ENCODE results near the gene COL27A1.

Gene COL27A1

DNA sequence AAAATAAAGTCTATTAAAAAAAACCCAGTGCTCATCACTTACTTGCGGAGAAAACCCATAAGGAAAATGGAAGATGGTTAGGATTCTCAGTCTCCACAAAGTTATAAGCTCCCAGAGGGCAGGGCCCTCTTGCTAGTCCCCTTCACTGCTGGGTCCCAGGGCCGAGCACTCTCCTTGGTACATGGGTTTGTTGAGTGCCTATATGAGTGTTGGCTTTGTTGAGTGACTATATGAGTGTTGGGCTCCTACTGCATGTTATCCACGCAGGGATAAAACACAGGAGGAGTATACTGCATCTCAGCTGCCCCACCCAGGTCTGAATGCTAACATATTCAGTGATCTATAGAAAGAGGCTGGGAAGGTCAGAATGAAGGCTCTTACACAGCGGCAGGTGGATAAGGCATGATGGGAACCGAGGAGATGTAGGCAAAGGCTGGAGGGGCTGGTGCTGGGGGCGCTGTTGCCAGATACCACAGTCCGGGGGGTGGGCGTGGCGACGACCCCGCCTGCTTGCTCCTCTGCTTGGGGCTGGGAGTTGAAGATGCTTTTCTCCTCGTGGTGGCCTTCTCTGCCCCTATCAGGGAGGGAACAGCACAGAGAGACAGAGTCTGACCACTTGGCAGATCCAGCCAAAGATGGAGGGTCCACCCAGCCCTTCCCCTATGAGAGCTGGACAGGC lies 186.0 kb downstream of the COL27A1 start:
- Histone ChIP-seq H3K9me3 (ENCODE audit: insufficient read depth, low read length) (no peaks in the 10 kb centered on the region), H3K9ac (ENCODE audit: insufficient read length, low read depth) (no peak overlapping the region), H3K27me3 (ENCODE audit: insufficient read depth, insufficient read length) (no peaks in the 10 kb centered on the region), H3K4me1 (ENCODE audit: insufficient read depth, insufficient read length) (no peaks in the 10 kb centered on the region), H3K4me3 (ENCODE audit: insufficient read length, low read depth) (no peak overlapping the region), H3K36me3 (ENCODE audit: insufficient read depth, insufficient read length, low read length) (peaks cover 93% of the 10 kb centered on the region)
- DNase-seq (ENCODE audit: low read depth, low spot score), result no peak
- TF ChIP-seq ZNF274 (IDR thresholded peaks at IDR 0.05; ENCODE audit: low read depth, low read length) (no peak), SUZ12 (IDR thresholded peaks at IDR 0.05; ENCODE audit: extremely low read depth, insufficient read depth, insufficient read length) (no peak), YY1 (IDR thresholded peaks at IDR 0.05; ENCODE audit: insufficient read depth, insufficient read length) (no peak)

DNA sequence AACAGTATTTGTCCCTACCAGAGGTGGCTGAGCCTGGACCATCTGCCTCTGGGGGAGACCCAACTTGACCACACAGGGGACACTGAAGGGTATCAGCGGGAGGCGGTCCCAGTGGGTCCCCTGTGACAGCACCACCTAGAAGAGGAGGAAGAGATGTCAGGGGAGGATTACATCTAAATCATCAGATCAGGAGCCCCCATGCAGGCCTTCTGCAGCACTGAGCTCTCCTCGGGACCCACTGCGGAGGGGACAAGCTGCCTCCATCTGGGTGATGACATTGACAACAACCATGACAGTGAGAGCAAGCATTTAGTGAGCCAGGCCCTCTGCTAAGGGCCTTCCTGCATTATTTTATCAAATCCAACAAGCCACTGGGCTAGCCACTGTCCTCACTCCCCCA lies 186.7 kb downstream of the COL27A1 start:
- Histone ChIP-seq H3K27me3 (ENCODE audit: insufficient read depth, insufficient read length) (no peaks in the 10 kb centered on the region), H3K36me3 (ENCODE audit: insufficient read depth, insufficient read length, low read length) (peaks cover 94% of the 10 kb centered on the region), H3K4me3 (ENCODE audit: insufficient read length, low read depth) (no peak overlapping the region), H3K4me1 (ENCODE audit: insufficient read depth, insufficient read length) (no peaks in the 10 kb centered on the region), H3K9ac (ENCODE audit: insufficient read length, low read depth) (no peak overlapping the region), H3K9me3 (ENCODE audit: insufficient read depth, low read length) (no peaks in the 10 kb centered on the region)
- DNase-seq (ENCODE audit: low read depth, low spot score), result no peak
- no peak for TF ChIP-seq SUZ12 (IDR thresholded peaks at IDR 0.05; ENCODE audit: extremely low read depth, insufficient read depth, insufficient read length)
- TF ChIP-seq ZNF274 (IDR thresholded peaks at IDR 0.05; ENCODE audit: low read depth, low read length), result no peak
- TF ChIP-seq YY1 (IDR thresholded peaks at IDR 0.05; ENCODE audit: insufficient read depth, insufficient read length), result no peak

DNA sequence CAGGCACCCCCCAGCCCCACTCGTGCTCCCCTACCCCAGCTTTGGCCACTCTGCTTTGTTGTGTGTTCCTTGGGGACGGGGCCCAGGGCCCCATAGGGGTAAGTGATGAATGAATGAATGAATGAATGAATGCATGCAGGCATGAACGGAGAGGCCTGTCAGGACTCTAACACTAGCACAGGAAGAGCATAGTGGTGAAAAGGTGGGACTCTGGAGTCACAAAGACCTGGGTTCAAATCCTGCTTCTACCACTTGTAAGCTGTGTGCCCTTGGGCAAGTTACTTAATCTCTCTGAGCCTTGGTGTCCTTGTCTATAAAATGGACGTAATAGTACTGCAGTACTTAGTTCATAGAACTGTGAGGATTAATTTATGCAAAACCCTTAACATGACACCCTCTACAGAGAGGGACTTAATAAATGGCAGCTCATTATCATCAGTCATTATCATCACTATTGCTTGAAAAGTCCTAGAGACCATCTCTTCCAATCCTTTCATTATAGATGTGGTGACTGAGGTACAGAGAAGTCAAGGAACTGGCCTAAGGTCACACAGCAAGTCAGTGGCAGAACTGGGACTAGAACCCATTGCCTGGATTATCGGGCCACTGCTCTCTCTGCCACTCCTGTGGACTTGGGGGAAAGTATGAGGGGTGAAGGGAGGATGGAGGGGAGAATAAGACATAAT lies 187.6 kb downstream of the COL27A1 start:
- H3K27me3 ChIP-seq (ENCODE audit: insufficient read depth, insufficient read length), result no peaks in the 10 kb centered on the region
- no peak for DNase-seq (ENCODE audit: low read depth, low spot score)
- H3K36me3 ChIP-seq (ENCODE audit: insufficient read depth, insufficient read length, low read length), result peaks cover 92% of the 10 kb centered on the region
- TF ChIP-seq SUZ12 (IDR thresholded peaks at IDR 0.05; ENCODE audit: extremely low read depth, insufficient read depth, insufficient read length), result no peak
- TF ChIP-seq YY1 (IDR thresholded peaks at IDR 0.05; ENCODE audit: insufficient read depth, insufficient read length), result no peak
- no peak for TF ChIP-seq ZNF274 (IDR thresholded peaks at IDR 0.05; ENCODE audit: low read depth, low read length)
- H3K9ac ChIP-seq (ENCODE audit: insufficient read length, low read depth), result no peak overlapping the region
- peaks cover 3% of the 10 kb centered on the region for H3K4me1 ChIP-seq (ENCODE audit: insufficient read depth, insufficient read length)
- H3K4me3 ChIP-seq (ENCODE audit: insufficient read length, low read depth), result no peak overlapping the region
- H3K9me3 ChIP-seq (ENCODE audit: insufficient read depth, low read length), result no peaks in the 10 kb centered on the region

DNA sequence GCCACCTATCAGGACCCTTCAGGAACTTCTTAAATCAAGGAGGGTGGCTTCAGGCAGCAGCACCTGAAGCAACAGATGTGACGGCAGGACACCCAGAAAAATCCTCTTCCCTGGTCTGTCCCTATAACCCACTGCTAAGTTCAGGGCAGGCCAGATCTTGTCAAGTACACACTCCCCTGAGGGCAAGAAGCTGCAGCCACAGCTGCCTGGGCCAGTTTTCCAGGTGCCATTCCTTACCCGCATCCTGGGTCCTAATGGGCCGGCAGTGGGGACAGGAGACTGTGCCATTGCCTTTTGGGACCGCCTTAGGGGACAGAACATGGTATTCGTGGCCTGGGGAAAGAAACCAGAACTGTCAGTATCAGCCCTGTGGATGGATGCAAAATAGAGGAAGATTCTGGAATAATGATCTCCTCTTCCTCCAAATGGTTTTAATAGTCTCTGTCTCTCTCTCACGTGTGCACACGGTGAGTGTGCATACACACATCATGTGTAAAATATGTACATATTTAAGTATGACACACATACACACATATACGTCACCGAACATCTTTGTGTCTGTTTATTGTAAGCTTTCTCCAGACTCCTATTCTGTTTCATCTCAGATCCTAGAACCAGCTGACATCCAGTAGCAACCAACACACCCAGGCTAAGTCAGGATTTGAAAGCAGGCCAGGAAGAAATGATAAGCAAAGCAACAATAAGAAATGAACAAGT lies 188.3 kb downstream of the COL27A1 start:
- Histone ChIP-seq H3K4me3 (ENCODE audit: insufficient read length, low read depth) (no peak overlapping the region), H3K27me3 (ENCODE audit: insufficient read depth, insufficient read length) (no peaks in the 10 kb centered on the region), H3K9me3 (ENCODE audit: insufficient read depth, low read length) (no peaks in the 10 kb centered on the region), H3K9ac (ENCODE audit: insufficient read length, low read depth) (no peak overlapping the region), H3K36me3 (ENCODE audit: insufficient read depth, insufficient read length, low read length) (peaks cover 92% of the 10 kb centered on the region), H3K4me1 (ENCODE audit: insufficient read depth, insufficient read length) (peaks cover 11% of the 10 kb centered on the region)
- TF ChIP-seq SUZ12 (IDR thresholded peaks at IDR 0.05; ENCODE audit: extremely low read depth, insufficient read depth, insufficient read length), result no peak
- TF ChIP-seq ZNF274 (IDR thresholded peaks at IDR 0.05; ENCODE audit: low read depth, low read length), result no peak
- no peak for TF ChIP-seq YY1 (IDR thresholded peaks at IDR 0.05; ENCODE audit: insufficient read depth, insufficient read length)
- DNase-seq (ENCODE audit: low read depth, low spot score), result no peak

DNA sequence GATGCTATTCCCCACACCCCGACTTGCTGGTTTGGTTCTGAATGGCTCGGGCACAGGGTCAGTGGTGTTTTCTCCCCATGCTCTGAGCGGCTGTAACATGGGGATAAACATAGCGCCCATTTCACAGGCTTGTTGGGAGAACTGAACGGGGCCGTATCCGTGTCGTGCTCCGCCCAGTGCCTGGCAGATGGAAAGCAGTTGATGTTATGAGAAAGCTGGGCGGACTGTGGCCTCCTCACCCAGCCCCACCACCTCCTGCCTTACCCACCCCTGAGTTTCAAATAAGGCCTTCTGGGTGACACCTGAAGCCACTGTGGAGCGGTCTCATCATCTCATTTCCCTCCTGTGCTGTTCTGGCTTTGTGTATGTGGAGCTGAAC lies 188.8 kb downstream of the COL27A1 start:
- no peak overlapping the region for H3K9ac ChIP-seq (ENCODE audit: insufficient read length, low read depth)

DNA sequence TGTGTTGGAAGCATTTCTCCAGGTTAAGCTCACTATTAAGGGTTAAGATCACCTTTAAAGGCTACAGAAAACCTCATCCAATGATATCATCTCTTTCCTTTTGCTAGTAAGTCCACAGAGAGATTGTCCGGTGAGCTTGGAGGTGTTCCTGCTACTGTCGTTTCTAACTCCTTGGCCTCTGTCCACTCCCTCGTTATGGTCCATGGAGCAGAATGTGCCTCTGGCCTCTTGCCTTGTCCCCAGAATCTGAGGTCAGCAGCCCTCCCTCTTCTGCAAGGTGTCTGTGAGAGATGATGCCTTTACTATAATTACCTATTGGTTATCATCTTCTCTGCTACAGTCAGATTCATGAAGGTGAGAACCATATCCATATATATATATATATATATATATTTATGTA lies 189.4 kb downstream of the COL27A1 start:
- H3K36me3 ChIP-seq (ENCODE audit: insufficient read depth, insufficient read length, low read length), result peaks cover 86% of the 10 kb centered on the region
- H3K9ac ChIP-seq (ENCODE audit: insufficient read length, low read depth), result no peak overlapping the region
- no peaks in the 10 kb centered on the region for H3K9me3 ChIP-seq (ENCODE audit: insufficient read depth, low read length)
- H3K27me3 ChIP-seq (ENCODE audit: insufficient read depth, insufficient read length), result no peaks in the 10 kb centered on the region
- H3K4me1 ChIP-seq (ENCODE audit: insufficient read depth, insufficient read length), result peaks cover 13% of the 10 kb centered on the region
- no peak overlapping the region for H3K4me3 ChIP-seq (ENCODE audit: insufficient read length, low read depth)
- no peak for DNase-seq (ENCODE audit: low read depth, low spot score)
- TF ChIP-seq YY1 (IDR thresholded peaks at IDR 0.05; ENCODE audit: insufficient read depth, insufficient read length) (no peak), SUZ12 (IDR thresholded peaks at IDR 0.05; ENCODE audit: extremely low read depth, insufficient read depth, insufficient read length) (no peak), ZNF274 (IDR thresholded peaks at IDR 0.05; ENCODE audit: low read depth, low read length) (no peak)

More for the DNA sequence above, 188.8 kb downstream of the COL27A1 start:
- Histone ChIP-seq H3K27me3 (ENCODE audit: insufficient read depth, insufficient read length) (no peaks in the 10 kb centered on the region), H3K9me3 (ENCODE audit: insufficient read depth, low read length) (no peaks in the 10 kb centered on the region), H3K4me1 (ENCODE audit: insufficient read depth, insufficient read length) (peaks cover 13% of the 10 kb centered on the region), H3K4me3 (ENCODE audit: insufficient read length, low read depth) (no peak overlapping the region), H3K36me3 (ENCODE audit: insufficient read depth, insufficient read length, low read length) (peaks cover 88% of the 10 kb centered on the region)
- DNase-seq (ENCODE audit: low read depth, low spot score), result no peak
- TF ChIP-seq ZNF274 (IDR thresholded peaks at IDR 0.05; ENCODE audit: low read depth, low read length) (no peak), SUZ12 (IDR thresholded peaks at IDR 0.05; ENCODE audit: extremely low read depth, insufficient read depth, insufficient read length) (no peak), YY1 (IDR thresholded peaks at IDR 0.05; ENCODE audit: insufficient read depth, insufficient read length) (no peak)

Measured in NT2/D1 (cell line).